Loucy (cell line): ENCODE results near the gene ASH1L.

Experiments used
- H2AFZ ChIP-seq: fragments of 200-600 bp; sonication (generic); 2 replicates; pipeline ENCODE4 v1.6.0; 2016; ENCODE audit warnings: antibody characterized with exemption, mild to moderate bottlenecking, low read length, moderate library complexity
- H3F3A ChIP-seq: fragments of 200-600 bp; 2 replicates; pipeline ENCODE4 v1.6.0; 2016; ENCODE audit warnings: antibody characterized with exemption, low read depth, mild to moderate bottlenecking
- H3K27me3 ChIP-seq: fragments of 200-600 bp; sonication (generic); 2 replicates; pipeline ENCODE4 v1.6.1; 2014; ENCODE audit warnings: low read length, mild to moderate bottlenecking; ENCODE audit not compliant: insufficient read depth, poor library complexity, severe bottlenecking
- H3K36me3 ChIP-seq: fragments of 200-600 bp; sonication (generic); 2 replicates; pipeline ENCODE4 v1.6.1; 2016; ENCODE audit warnings: low read length; ENCODE audit not compliant: insufficient read depth
- H3K4me1 ChIP-seq: fragments of 200-600 bp; sonication (generic); 2 replicates; pipeline ENCODE4 v1.5.1; 2014; ENCODE audit warnings: low read length, mild to moderate bottlenecking; ENCODE audit not compliant: insufficient read depth, poor library complexity, severe bottlenecking
- H3K4me2 ChIP-seq: fragments of 200-600 bp; sonication (generic); 2 replicates; pipeline ENCODE4 v1.6.0; 2014; ENCODE audit warnings: antibody characterized with exemption, low read length, low read depth, mild to moderate bottlenecking; ENCODE audit not compliant: poor library complexity, severe bottlenecking
- H3K4me3 ChIP-seq: fragments of 200-600 bp; sonication (generic); 2 replicates; pipeline ENCODE4 v1.5.1; 2014; ENCODE audit warnings: low read length, mild to moderate bottlenecking, mixed read lengths; ENCODE audit not compliant: poor library complexity, severe bottlenecking
- H3K79me2 ChIP-seq: fragments of 200-600 bp; sonication (generic); 2 replicates; pipeline ENCODE4 v1.6.1; 2014; ENCODE audit warnings: low read length; ENCODE audit not compliant: insufficient read depth
- H3K9ac ChIP-seq: fragments of 200-600 bp; sonication (generic); 2 replicates; pipeline ENCODE4 v1.6.0; 2014; ENCODE audit warnings: mild to moderate bottlenecking, low read depth, low read length, moderate library complexity; ENCODE audit not compliant: poor library complexity, severe bottlenecking
- H3K9me2 ChIP-seq: fragments of 200-600 bp; sonication (generic); replicated peaks from 2 replicates; pipeline ENCODE4 v1.6.1; 2016; ENCODE audit warnings: low read depth, low read length, mixed read lengths
- H3K9me3 ChIP-seq: fragments of 200-600 bp; sonication (generic); 2 replicates; pipeline ENCODE4 v1.6.1; 2014; ENCODE audit warnings: mild to moderate bottlenecking, antibody characterized with exemption, low read length, low read depth; ENCODE audit not compliant: insufficient read depth
- H4K20me1 ChIP-seq: fragments of 200-600 bp; sonication (generic); 2 replicates; pipeline ENCODE4 v1.6.0; 2014; ENCODE audit warnings: antibody characterized with exemption, low read length, mild to moderate bottlenecking; ENCODE audit not compliant: insufficient read depth, poor library complexity, severe bottlenecking
- CTCF ChIP-seq: fragments of 200-600 bp; sonication (generic); conservative IDR thresholded peaks from 2 replicates; pipeline ENCODE4 v1.5.1; 2014; ENCODE audit warnings: mild to moderate bottlenecking, antibody characterized with exemption, low read length
- EZH2phosphoT487 ChIP-seq: fragments of 200-600 bp; IDR thresholded peaks from 2 replicates; pipeline ENCODE4 v1.6.1; 2018; ENCODE audit warnings: antibody characterized with exemption, mild to moderate bottlenecking, moderate library complexity, borderline replicate concordance

The ASH1L gene

GRCh38 chr1:155474146-155474545, 88.5 kb downstream of the ASH1L start:
- Histone ChIP-seq H3K9me2 (no peaks in the 10 kb centered on the region), H3K36me3 (peaks cover 41% of the 10 kb centered on the region; the same call in 1 of the 2 replicates), H3K79me2 (peaks cover 11% of the 10 kb centered on the region; the same call in 1 of the 2 replicates)

DNA sequence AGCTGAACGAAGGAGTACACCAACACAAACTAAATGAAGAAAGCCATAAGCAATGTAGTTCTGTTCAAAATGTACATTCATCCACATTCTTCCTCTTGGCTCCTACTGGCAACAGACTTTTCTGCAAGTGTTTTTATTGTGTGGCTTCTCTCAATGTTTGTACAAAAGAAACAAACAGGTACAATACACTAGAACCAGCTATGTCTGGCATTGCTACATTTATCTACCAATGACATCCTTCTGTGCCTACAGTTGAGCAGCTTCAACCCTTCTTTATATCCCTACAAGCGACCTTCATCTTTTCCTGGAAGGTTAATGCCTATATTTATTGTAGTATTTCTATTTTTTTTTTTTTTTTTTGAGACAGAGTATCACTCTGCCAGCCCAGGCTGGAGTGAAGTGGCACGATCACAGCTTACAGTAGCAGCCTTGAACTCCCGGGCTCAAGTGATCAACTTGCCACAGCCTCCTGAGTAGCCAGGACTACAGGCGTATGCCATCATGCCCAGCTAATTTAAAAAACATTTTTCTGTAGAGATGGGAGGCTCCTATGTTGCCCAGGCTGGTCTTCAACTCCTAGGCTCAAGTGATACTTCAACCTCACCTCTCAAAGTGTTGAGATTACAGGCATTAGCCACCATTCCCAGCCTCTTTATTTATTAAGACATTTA, 89.3 kb downstream of the ASH1L start:
- H3K4me1 ChIP-seq = no peaks in the 10 kb centered on the region
- H3K79me2 ChIP-seq = peaks cover 11% of the 10 kb centered on the region; the same call in 1 of the 2 replicates
- no peaks in the 10 kb centered on the region for H4K20me1 ChIP-seq
- no peak for TF ChIP-seq CTCF
- no peak for TF ChIP-seq EZH2phosphoT487
- H3K4me3 ChIP-seq = no peak overlapping the region
- no peak overlapping the region for H3K4me2 ChIP-seq
- H3K9me3 ChIP-seq = peaks cover 16% of the 10 kb centered on the region; the same call in 1 of the 2 replicates
- no peaks in the 10 kb centered on the region for H3F3A ChIP-seq
- H3K27me3 ChIP-seq = no peaks in the 10 kb centered on the region
- H2AFZ ChIP-seq = no peak overlapping the region
- no peak overlapping the region for H3K9ac ChIP-seq
- no peaks in the 10 kb centered on the region for H3K9me2 ChIP-seq
- H3K36me3 ChIP-seq = peaks cover 32% of the 10 kb centered on the region; the same call in 1 of the 2 replicates

More at GRCh38 chr1:155474146-155474545, 88.5 kb downstream of the ASH1L start:
- Histone ChIP-seq H3K4me3 (no peak overlapping the region), H3K4me2 (no peak overlapping the region), H3K4me1 (no peaks in the 10 kb centered on the region), H3K9me3 (peaks cover 16% of the 10 kb centered on the region; the same call in 1 of the 2 replicates), H3K27me3 (no peaks in the 10 kb centered on the region), H2AFZ (no peak overlapping the region), H4K20me1 (no peaks in the 10 kb centered on the region), H3K9ac (no peak overlapping the region), H3F3A (no peaks in the 10 kb centered on the region)
- TF ChIP-seq EZH2phosphoT487 (no peak), CTCF (no peak)

- H3K4me2 ChIP-seq = no peak overlapping the region
- no peak overlapping the region for H3K9ac ChIP-seq
These were observed 90.0 kb downstream of the ASH1L start for GRCh38 chr1:155472491-155473083.

More at GRCh38 chr1:155472491-155473083, 90.0 kb downstream of the ASH1L start:
- peaks cover 11% of the 10 kb centered on the region; the same call in 1 of the 2 replicates for H3K79me2 ChIP-seq
- peaks cover 26% of the 10 kb centered on the region; the same call in 1 of the 2 replicates for H3K36me3 ChIP-seq
- no peak overlapping the region for H2AFZ ChIP-seq
- no peaks in the 10 kb centered on the region for H3K27me3 ChIP-seq
- no peaks in the 10 kb centered on the region for H4K20me1 ChIP-seq
- H3K9me3 ChIP-seq = peaks cover 16% of the 10 kb centered on the region; the same call in 1 of the 2 replicates
- TF ChIP-seq EZH2phosphoT487 (no peak), CTCF (no peak)
- no peak overlapping the region for H3K4me3 ChIP-seq
- no peaks in the 10 kb centered on the region for H3K9me2 ChIP-seq
- no peaks in the 10 kb centered on the region for H3K4me1 ChIP-seq
- H3F3A ChIP-seq = no peaks in the 10 kb centered on the region
